Fibroblast of skin of right biceps (primary cell): ENCODE data around the gene NRG3.

ENCODE experiments used
- DNase-seq: peaks from one replicate; pipeline ENCODE4 v3.0.0-alpha.2; 2013

The NRG3 gene

DNA sequence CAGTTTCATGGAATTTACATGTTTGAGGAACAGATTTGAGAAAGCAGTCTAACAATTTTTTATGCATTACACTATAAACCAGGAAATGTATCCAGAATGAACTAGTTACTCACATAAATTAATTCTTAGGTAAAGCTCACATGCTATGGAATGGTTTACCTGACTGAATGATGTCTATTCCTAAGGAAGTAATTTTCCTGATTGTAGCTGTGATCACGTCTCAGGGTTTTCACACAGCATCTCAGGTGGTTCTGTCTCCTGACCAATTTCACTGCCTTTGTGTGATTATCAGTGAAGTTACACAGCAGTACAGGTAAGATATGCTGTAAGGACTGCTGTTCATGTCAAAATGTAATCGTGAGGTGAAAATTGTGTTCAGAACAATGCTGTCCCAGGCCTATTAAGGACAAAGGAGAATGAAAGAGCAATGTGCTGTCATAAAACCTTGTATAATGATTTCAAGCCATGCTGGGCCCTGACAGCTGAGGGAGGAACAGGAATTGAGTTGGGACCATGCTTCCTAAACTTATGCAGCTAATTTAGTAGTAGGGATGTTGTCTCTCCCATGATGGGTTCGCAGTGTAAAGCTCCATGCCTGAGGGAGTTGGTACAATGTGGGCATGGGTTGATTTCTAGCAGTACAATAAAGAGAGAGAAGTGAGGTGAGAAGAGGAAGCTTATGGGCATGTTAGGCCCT, 631.8 kb downstream of the NRG3 start:
- DNase-seq, result no peak

DNA sequence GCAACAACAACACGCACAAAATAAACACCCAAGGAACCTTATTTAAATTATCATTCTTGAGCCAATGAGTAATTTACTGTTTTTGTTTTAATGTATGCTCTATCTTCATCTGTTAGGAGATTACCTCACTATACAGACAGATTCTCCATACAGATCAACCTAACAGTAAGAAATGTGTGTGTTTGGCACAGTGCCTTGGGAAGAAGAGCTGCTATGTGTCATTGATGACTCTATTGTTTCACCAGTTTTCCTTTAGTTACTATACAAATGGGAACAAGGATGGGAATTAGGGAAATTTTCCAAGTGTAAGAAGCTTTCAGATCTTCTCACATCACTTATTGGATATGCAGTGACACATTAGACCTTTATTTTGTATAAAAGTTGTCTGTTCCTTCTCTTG, 640.3 kb downstream of the NRG3 start:
- DNase-seq, result peak; percentile 30

DNA sequence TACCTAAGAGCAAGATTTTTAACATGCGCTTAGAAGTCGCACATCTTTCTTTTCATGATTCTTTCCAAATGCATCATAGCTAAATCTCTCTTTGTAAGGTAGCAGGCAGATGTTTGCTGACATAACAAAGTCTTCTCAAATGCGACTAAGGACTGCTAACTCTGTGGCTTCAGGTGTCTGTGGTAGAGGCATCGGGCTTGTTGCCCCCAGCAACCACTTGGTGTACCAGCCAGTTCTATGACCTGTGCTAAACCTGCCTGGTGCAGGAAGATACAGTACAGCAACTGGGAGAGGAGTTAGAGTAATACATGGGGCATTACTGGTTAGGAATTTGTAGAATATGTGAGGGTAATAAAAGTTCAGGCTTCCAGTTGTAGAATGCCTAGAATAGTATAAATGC, 654.1 kb downstream of the NRG3 start:
- no peak for DNase-seq

DNA sequence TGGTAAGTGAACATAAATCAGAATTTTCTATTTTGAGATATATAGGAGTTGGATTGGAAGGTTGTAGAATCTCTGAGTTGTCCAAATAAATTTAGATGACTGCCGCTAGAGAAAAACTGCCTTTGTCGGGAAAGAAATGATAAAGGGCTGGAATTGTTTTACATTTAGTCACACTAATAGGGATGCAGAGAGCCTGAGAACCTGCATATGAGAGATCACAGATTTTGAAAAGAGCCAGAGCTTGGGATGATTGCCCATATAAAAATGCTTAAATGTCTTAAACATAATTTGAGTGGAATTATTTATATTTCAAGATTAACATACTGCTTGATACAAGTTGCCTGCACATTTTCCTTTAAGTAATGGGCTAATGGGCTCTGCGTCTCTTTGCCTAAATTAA, 660.5 kb downstream of the NRG3 start:
- DNase-seq, result no peak

DNA sequence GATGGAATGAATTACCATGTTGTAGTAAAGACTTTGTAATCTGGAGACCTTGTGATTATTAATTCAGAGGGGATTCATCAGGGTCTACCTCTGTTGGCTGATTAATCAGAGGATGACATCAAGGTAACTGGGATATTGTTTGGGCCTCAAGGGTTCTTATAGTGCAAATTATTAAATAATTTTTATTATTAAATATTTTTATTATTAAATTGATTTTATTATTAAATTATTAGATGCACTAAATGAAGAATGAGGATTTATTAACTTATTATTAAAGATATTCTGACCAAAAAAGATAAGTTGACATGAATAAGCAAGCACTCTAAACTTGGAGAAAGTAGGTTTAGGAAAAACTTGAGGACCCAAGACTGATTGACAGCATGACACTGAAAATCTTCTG, 661.7 kb downstream of the NRG3 start:
- no peak for DNase-seq

DNA sequence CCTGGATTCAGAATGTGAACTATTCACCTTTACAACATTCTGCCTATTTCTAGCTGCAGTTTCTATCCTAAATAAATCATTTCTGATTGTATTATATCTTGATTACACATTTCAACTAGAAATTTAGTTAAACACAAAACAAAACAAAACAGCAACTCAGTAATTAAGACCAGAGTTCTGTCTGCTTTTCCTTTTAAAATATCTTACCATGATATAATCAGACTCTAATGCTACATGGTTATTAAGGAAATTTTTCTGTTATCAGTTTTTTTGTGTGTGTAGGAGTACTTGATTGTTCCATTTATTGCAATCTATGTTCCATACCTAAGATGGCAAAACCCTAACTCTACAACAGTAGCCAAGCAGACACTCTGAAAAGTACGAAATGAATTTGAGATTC, 663.3 kb downstream of the NRG3 start:
- DNase-seq, result no peak

DNA sequence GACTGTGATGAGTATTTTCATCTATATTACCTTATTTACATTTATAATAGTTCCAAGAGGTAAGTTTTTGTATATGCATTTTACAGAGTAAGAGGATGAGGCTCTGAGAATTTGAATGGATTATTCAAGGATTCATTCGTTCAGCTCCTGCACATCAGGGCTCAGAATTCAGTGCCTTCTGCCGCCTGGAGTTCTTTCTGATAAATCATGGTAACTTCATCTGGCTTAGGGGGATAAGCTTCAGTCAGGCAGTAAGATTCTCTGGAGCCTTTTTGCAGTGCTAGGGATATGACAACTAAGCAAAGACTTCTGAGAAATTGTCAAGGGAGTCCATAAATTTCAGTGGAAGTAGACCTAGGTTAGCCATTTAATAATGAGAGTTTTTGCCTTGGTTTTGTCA, 668.6 kb downstream of the NRG3 start:
- no peak for DNase-seq

DNA sequence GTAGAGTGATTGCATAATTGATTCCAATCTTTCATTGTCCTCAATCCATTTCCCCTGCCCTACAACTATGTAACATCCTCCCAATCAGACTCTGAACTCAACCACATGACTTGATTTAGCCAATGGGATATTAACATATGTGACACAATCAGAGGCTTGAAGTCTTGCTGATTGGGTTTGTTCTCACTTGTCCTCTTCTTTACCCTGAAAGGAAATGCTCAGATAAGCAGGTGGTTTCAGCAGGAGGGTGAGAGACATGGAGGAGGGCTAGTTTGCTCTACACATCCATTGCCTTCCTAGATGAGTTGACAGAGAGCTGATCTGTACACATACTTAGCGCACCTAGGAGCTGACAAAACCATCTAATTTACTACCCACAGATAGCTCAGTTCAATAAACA, 669.4 kb downstream of the NRG3 start:
- DNase-seq, result no peak

DNA sequence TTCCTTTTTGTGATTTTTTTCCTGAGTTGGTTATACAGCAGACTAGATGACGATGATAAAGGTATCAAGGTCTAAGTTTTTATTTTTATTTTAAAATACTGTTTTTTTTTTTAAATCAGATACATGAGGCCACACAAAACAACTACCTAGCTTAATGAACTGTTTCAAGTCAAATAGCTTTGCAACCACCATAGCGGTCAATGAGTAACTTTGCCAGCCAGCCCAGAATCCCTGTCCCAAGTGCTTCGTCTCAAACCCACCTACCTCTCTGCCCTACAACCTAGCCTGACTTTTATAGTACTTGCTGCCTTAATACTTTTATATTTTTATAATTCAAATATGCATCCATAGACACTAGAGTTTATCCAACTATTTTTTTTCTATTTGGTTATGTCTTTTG, 676.5 kb downstream of the NRG3 start:
- no peak for DNase-seq

DNA sequence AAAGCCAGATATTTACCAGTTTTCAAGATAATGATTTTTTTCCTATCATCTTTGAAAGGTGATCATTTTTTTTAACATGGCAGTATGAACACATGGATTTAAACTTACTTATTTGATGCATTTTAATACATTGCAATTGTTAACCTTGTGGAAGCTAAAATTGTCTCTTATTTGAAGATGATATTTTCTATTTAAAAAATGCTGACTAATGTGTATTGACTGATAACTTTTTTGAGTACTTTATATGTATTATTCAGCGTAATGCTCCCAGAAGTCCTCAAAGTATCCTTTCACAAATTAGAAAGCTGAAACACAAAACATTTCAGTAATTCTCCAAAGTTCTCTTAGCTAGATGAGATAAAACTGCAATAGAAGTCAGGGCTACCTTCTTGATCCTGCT, 677.3 kb downstream of the NRG3 start:
- no peak for DNase-seq

DNA sequence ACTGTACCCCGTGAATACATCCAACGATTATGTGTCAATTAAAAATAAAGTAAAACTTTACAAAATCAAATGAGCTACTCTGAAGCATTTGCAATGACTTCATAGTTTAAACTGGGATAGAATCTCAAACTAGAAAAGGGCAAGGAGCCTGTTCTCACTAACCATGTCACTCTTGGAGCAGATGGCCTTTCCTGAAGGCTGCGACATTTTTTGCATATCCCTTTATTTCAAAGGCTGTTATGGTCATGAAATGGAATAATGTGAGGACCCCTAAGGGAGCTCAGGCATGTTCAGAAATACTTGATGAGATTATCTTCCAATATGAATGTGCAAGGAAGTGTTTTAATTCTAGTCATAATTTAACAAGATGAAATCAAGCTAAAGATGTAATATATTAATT, 679.4 kb downstream of the NRG3 start:
- no peak for DNase-seq

DNA sequence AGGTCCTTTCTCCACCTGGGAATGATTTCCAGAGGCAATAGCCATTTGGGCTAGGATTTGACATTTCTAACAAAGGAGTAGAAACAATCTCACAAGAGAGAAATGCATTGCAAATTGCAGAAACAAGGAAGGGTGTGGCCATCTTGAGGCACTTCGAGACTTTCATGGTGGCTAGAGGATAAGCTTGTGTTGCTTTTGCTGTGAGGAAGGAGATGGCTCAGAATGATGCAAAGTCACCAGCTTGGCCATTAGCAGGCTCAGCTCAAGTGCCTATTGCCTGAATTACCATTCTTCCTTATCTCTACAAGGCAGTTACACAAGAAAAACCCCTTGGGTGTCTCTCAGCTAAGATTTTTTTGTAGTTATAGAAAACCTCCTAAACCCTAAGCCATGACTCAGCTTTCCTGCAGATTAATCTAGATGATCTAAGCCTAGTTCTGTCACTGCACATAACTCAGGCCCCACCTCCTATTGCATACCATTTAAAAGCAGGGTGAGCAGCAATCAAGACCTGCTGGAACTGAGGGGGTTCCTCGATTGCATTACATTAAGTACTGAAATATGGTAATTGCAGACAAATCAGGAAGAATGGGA, 683.1 kb downstream of the NRG3 start:
- DNase-seq, result peak; percentile 52

DNA sequence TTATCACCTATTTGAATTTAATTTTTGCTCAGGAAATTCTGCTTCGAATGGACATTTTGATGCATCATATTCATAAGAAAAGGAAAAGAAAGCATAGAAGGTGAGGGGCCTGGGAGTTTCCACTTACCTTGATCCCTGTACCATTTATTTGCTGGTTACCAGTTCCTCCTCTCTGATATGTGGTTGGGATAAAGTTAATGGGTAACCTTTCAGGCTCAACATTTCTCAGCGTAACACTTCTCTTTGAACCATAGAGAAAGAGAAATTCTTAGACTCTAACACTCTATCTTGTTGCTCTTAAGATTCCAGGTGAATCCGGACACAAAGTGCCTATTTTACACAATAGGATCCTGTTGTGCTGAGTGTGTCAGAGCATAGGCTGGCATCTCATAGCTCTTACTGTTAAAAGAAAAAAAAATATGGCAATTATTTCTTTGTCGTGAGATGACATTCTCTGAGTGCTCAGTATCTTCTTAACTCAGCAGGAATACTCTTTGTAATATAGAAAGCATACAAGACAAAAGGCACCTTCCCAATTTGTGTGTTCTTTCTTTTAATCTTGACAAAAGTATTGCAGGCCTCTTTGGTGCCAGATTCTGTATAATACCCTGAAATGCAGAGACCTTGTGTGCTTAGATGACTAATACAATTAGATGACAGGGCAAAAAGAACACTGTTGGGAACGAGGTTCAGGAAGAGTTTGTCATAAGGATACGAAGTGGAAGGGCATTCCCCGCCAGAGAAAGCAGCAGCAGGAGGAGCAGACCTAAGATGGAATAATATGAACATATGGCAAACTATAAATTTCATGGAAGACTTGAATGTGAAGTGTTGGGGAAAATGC, 689.6 kb downstream of the NRG3 start:
- DNase-seq, result peak; percentile 25

DNA sequence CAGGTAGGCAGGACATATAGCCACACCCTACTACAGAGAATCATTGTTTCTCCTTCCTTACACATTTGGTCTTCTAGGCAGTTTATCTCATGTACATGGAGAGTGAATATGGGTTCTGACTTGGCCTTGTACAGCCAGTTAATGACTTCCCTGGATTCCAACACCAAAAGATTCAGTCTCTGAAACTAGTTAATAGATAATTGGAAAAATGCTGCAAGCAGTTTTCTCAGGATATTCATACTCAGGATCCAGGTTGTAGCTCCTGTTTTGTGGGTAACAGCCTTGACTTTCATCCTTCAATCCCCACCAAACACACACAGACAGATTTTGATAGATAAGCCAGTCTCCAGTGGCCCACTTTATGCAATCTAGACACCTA, 690.2 kb downstream of the NRG3 start:
- no peak for DNase-seq

DNA sequence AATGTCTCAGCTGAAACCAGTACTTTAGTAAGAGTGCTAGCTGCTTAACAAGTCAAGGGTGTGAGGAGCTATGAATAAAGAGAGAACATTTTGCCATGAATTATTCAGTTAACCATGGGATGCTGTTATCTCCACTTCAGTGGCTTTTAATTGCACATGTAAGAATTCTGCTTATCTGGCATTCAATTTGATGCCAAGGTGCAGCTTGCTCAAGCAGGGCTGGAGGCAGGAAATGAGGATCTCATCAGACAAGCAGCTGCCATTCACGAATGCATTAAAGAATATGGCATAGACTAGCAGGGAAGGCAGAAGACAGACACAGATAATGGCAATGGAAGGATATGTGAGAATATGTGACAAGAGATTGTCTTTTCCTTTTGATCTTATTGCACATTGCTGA, 697.8 kb downstream of the NRG3 start:
- no peak for DNase-seq

DNA sequence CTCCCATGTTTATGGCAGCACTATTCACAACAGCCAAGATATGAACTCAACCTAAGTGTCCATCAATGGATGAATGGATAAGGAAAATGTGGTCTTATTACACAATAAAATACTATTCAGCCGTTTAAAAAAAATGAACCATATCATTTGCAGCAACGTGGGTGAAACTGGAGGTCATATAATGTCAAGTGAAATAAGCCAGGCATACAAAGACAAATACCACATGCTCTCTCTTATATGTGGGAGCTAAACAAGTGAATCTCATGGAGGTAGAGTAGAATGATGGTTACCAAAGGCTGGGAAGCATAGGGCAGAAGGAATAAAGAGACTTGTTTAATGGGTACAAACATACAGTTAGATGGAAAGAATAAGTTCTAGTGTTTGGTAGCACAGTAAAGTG, 699.1 kb downstream of the NRG3 start:
- DNase-seq, result no peak

DNA sequence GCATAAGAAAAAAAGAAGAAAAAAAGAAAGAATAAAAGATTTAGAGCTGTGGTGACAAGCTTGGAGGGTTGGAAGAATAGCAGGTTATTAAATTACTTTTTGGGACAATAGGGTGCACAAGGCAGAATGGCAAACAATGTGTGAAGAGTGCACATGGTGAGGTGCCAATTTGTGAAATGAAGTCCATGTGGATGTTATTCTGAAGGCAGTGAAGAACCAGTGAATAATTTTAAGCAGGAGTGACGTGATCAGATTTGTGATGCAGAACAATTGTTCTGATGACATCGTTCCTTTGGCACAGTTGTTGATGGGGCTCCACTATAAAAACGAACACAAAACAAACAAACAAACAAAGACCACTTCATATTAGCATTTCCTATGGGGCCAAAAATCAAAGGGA, 700.3 kb downstream of the NRG3 start:
- no peak for DNase-seq

DNA sequence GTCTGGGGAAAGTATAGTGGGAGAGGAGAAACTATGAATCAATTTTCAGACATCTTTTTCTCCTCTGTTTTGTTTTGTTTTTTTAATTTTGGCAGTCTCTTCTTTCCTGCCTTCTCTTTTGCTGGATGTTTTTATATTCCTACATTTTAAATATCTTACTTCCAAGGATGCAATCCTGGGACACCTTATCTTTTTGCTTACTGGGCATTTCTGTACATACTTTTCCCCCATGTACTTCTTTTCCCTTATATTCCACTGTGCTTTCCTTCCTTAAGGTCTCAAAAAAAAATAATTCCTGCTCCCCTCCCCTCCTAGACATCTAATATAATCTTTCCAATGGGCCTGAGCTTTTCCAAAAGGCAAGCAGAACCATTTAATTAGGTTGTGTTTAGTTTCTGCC, 701.1 kb downstream of the NRG3 start:
- DNase-seq, result no peak

DNA sequence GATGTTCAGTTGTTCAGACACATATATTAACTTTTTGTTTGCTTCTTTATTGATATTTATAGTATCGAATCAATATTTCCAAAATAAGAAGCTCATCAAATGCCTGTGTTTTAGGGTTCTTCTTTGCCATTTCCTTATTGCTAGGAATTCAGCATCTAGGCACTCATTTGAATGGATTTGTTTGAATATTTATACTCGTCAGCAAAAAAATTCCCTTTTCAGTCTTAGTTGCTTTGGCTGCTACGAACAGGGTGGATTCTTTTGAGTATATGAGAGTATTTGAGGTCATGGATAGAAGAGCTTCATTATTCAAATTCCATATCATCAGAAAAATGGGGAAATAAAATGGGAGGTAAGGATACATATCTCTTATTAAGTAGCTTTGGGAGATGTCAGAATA, 706.9 kb downstream of the NRG3 start:
- no peak for DNase-seq

DNA sequence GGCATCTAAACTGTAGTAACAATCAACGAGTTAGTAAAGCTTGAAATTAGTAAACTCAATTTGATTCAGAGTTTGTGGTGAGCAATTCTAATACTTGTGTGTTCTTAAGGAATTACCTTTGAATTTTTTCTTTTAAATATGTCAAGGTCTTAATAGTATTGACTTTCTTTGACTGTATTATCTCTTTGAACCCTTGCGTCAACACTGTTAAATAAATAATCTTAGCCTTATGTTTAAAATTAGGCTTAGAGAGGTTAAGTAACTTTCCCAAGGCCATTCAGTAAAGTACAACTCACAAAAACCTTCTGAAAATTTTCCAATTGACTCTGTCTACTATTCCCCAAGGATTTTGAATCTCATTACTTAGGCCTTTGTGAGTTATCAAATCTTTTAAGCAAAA, 716.4 kb downstream of the NRG3 start:
- DNase-seq, result no peak

DNA sequence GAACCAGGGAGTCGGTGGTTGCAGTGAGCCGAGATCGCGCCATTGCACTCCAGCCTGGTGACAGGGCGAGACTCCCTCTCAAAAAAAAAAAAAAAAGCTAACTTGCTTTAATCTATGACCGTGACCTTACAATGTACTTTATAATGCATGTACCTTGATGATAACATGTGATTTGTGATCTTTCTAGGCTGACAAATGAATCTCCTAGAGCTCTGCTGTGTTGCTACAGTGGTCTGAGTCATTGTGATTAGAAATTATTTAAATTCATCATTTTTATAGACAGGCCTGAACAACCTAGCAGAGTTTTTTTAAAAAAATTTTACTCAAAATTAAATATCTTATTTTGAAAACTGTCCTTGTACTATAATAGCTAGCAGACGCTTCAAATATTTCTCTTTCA, 722.8 kb downstream of the NRG3 start:
- no peak for DNase-seq

DNA sequence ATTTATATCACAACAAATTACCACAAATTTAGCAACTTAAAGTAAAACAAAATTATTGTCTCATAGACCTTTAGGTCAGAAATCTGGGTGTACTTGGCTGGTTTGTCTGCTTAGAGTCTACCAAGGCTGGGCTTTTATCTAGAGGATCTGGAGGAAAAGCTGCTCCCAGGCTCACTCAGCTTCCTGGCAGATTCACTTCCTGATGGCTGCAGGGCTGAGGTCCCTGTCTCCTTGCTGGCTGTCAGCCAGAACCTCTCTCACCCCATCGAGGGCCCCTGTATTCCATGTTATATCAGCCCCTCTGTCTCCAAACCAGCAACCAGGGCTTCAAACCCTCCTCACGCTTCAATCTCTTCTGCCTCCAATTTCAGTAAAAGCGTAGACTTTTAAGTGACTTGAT, 734.9 kb downstream of the NRG3 start:
- no peak for DNase-seq

DNA sequence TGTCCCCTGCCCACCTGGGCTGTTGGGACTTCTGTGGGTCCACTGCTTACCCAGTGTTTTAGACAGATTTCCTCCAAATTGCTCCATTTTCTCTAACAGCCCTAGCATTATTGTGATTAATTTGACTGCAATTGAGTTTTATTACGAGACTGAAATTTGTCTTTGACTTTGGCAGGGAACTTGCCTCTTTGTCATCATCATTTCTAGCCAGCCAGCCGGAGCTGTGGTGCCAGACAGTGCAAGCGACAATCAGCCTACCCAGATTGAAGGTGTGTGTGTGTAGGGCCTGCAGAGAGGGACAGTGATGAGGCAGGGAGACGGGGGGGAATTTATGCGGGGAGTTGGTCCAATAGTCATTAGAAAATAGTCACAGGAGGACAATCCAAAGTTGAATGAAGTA, 743.0 kb downstream of the NRG3 start:
- no peak for DNase-seq

DNA sequence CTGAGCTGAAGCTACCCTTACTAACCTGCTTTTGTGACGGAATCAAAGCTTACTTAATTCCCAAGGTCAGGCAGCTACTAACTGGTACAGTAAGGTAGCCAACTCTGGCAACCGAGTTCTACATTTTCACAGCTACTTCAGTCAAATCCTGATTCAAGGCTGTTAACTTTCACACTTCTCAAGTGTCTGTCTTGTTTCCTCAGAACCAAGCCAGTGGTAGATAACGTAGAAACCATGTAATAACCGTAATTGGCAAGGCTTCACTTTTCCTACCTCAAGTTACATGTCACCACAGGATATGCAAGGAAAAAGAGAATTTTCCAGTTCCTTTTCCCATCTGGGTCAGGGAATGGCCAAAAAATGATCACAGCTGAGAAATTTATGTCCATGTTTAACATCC, 746.7 kb downstream of the NRG3 start:
- no peak for DNase-seq
